Choroid plexus epithelial cell (primary cell): ENCODE results near the gene ARIH2.

Source experiments
- DNase-seq: peaks from one replicate; pipeline ENCODE4 v3.0.0-alpha.2; 2010; ENCODE audit warnings: low read depth
- H3K4me3 ChIP-seq: 2 replicates; pipeline ENCODE4 v1.5.1; 2011; ENCODE audit warnings: low read depth, mild to moderate bottlenecking, control low read depth, low read length, moderate library complexity
- CTCF ChIP-seq: conservative IDR thresholded peaks from 2 replicates; pipeline ENCODE4 v1.5.1; 2011; ENCODE audit warnings: low read depth, mild to moderate bottlenecking, control low read depth, inconsistent platforms, low read length, moderate library complexity

Gene ARIH2

GRCh38 chr3:48985831-48986376 lies 67.3 kb downstream of the ARIH2 start:
- H3K4me3 ChIP-seq = no peak overlapping the region
- no peak for TF ChIP-seq CTCF
- DNase-seq = no peak

GRCh38 chr3:48989126-48989795 lies 70.6 kb downstream of the ARIH2 start:
- no peak for DNase-seq
- no peak for TF ChIP-seq CTCF
- peak overlapping the region; percentile 74 for H3K4me3 ChIP-seq

GRCh38 chr3:48989796-48990635 lies 71.4 kb downstream of the ARIH2 start, which contains the start of gene P4HTM:
Gene P4HTM (plus strand): TSS chr3:48990241. CDS start chr3:48990257, 16 bp downstream.
- peak; percentile 68 for TF ChIP-seq CTCF
- peak; percentile 96 for DNase-seq

GRCh38 chr3:48990636-48991469 lies 72.2 kb downstream of the ARIH2 start:
- peak overlapping the region; percentile 74 for H3K4me3 ChIP-seq
- DNase-seq = no peak
- TF ChIP-seq CTCF = no peak

More at GRCh38 chr3:48989796-48990635, 71.4 kb downstream of the ARIH2 start, which contains the start of gene P4HTM:
- peak within 1 kb of the TSS; percentile 74 for H3K4me3 ChIP-seq

- no peak overlapping the region for H3K4me3 ChIP-seq
- DNase-seq = no peak
- TF ChIP-seq CTCF = no peak
Measured at GRCh38 chr3:48991851-48992545, 73.4 kb downstream of the ARIH2 start.

- H3K4me3 ChIP-seq = no peak overlapping the region
- no peak for TF ChIP-seq CTCF
- no peak for DNase-seq
Measured at GRCh38 chr3:48993834-48994233, 75.2 kb downstream of the ARIH2 start.
